HL-60 (cell line): Measurements from ENCODE around the gene TMEM121B.

Experiments
- CTCF ChIP-seq: IDR thresholded peaks from one replicate; pipeline ENCODE4 v1.5.1; 2011; ENCODE audit warnings: low read length, control low read depth, inconsistent platforms; ENCODE audit not compliant: insufficient read depth
- GABPA ChIP-seq: IDR thresholded peaks from 2 replicates; pipeline ENCODE4 v1.6.1; 2012; ENCODE audit warnings: low read depth
- POLR2AphosphoS5 ChIP-seq: IDR thresholded peaks from 2 replicates; pipeline ENCODE4 v1.6.1; 2012; ENCODE audit warnings: low read depth
- SPI1 ChIP-seq: IDR thresholded peaks from 2 replicates; pipeline ENCODE4 v1.6.1; 2012; ENCODE audit warnings: low read depth, mild to moderate bottlenecking, borderline replicate concordance
- TF ChIP-seq, protein P1 (sequence below): IDR thresholded peaks from 2 replicates; pipeline ENCODE4 v1.6.1; 2012; ENCODE audit warnings: low read depth; ENCODE audit not compliant: insufficient replicate concordance

GRCh38 chr22:17115236-17115635 is 5.9 kb downstream of the TMEM121B start:
- TF ChIP-seq CTCF (no peak), SPI1 (no peak), POLR2AphosphoS5 (no peak), GABPA (no peak)
- TF ChIP-seq, protein P1, sequence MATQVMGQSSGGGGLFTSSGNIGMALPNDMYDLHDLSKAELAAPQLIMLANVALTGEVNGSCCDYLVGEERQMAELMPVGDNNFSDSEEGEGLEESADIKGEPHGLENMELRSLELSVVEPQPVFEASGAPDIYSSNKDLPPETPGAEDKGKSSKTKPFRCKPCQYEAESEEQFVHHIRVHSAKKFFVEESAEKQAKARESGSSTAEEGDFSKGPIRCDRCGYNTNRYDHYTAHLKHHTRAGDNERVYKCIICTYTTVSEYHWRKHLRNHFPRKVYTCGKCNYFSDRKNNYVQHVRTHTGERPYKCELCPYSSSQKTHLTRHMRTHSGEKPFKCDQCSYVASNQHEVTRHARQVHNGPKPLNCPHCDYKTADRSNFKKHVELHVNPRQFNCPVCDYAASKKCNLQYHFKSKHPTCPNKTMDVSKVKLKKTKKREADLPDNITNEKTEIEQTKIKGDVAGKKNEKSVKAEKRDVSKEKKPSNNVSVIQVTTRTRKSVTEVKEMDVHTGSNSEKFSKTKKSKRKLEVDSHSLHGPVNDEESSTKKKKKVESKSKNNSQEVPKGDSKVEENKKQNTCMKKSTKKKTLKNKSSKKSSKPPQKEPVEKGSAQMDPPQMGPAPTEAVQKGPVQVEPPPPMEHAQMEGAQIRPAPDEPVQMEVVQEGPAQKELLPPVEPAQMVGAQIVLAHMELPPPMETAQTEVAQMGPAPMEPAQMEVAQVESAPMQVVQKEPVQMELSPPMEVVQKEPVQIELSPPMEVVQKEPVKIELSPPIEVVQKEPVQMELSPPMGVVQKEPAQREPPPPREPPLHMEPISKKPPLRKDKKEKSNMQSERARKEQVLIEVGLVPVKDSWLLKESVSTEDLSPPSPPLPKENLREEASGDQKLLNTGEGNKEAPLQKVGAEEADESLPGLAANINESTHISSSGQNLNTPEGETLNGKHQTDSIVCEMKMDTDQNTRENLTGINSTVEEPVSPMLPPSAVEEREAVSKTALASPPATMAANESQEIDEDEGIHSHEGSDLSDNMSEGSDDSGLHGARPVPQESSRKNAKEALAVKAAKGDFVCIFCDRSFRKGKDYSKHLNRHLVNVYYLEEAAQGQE: no peak
